HEK293T (cell line): ENCODE data around the gene GMDS.

Experiments
- ELF4 ChIP-seq: fragments of 450-650 bp; IDR thresholded peaks from 2 replicates; pipeline ENCODE4 v1.6.1; 2017; ENCODE audit warnings: antibody characterized with exemption
- LEF1 ChIP-seq: fragments of 450-650 bp; IDR thresholded peaks from 2 replicates; pipeline ENCODE4 v1.6.1; 2017; ENCODE audit warnings: mild to moderate bottlenecking, borderline replicate concordance
- SP1 ChIP-seq: fragments of 450-650 bp; IDR thresholded peaks from 2 replicates; pipeline ENCODE4 v1.6.1; 2017
- SUZ12 ChIP-seq: fragments of 450-650 bp; IDR thresholded peaks from 2 replicates; pipeline ENCODE4 v1.6.1; 2016; ENCODE audit warnings: mild to moderate bottlenecking
- ZNF384 ChIP-seq: fragments of 450-650 bp; IDR thresholded peaks from 2 replicates; pipeline ENCODE4 v1.6.1; 2016
- TF ChIP-seq, protein P1 (sequence below): fragments of 450-650 bp; IDR thresholded peaks from 2 replicates; pipeline ENCODE4 v1.6.1; 2016

DNA sequence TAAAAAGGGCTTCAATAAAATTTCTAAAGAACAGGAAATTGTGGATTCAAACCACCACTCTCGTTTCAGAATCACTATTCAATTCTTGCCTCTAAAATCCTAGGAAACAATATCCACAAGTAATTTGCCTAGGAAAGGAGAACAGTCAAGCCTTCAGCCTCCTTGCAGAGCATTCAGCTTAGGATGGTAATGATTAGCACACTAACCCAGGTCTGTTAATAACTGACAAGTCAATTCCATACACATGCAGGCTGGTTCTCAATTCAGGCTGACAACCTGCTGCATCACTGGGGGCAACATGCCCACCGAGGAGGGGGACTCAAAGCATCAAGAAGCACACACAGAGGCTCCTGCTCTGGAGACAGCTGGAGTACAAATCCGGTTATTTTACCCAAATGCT, 57.6 kb downstream of the GMDS start:
- TF ChIP-seq SUZ12 = no peak
- no peak for TF ChIP-seq ELF4
- no peak for TF ChIP-seq SP1
- no peak for TF ChIP-seq ZNF384
- no peak for TF ChIP-seq LEF1
- TF ChIP-seq, protein P1, sequence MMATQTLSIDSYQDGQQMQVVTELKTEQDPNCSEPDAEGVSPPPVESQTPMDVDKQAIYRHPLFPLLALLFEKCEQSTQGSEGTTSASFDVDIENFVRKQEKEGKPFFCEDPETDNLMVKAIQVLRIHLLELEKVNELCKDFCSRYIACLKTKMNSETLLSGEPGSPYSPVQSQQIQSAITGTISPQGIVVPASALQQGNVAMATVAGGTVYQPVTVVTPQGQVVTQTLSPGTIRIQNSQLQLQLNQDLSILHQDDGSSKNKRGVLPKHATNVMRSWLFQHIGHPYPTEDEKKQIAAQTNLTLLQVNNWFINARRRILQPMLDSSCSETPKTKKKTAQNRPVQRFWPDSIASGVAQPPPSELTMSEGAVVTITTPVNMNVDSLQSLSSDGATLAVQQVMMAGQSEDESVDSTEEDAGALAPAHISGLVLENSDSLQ = no peak
